GM12892 (cell line): ENCODE data around the gene ANTXRL.

ENCODE experiments used
- POLR2A ChIP-seq: IDR thresholded peaks from 2 replicates; pipeline ENCODE4 v1.6.1; 2011; ENCODE audit warnings: low read depth, low read length, control low read depth
- POLR2AphosphoS5 ChIP-seq: IDR thresholded peaks from 2 replicates; pipeline ENCODE4 v1.6.1; 2011; ENCODE audit warnings: low read depth, low read length, control low read depth
- TAF1 ChIP-seq: IDR thresholded peaks from 2 replicates; pipeline ENCODE4 v1.6.1; 2011; ENCODE audit warnings: low read depth, mild to moderate bottlenecking, control low read depth, low read length, borderline replicate concordance

GRCh38 chr10:46263831-46264268, 22.9 kb upstream of the ANTXRL start:
- no peak for TF ChIP-seq POLR2A
- no peak for TF ChIP-seq TAF1
- no peak for TF ChIP-seq POLR2AphosphoS5
